ENCODE measurements around the gene PRRT3.
A peak's percentile ranks its signal among the peaks of the same experiment; 100 is the strongest.

PRRT3 gene

DNA sequence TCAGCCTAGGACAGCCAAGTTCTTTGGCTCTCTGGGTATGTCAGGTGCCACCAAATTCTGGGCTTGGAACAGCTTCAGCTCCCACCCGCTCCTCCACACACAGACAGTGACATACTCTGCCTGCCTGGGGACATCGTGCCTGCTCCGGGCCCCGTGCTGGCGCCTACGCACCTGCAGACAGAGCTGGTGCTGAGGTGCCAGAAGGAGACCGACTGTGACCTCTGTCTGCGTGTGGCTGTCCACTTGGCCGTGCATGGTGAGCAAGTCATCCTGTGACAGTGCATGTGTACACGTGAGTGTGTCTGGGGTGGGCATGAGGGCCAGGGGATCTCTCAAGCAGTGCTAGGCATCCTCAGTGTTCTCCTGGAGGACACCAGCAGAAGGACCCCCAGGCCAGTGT is 34.4 kb downstream of the PRRT3 start:
- DNase-seq (ENCODE audit: low spot score): no peak
- TF ChIP-seq, protein P1, sequence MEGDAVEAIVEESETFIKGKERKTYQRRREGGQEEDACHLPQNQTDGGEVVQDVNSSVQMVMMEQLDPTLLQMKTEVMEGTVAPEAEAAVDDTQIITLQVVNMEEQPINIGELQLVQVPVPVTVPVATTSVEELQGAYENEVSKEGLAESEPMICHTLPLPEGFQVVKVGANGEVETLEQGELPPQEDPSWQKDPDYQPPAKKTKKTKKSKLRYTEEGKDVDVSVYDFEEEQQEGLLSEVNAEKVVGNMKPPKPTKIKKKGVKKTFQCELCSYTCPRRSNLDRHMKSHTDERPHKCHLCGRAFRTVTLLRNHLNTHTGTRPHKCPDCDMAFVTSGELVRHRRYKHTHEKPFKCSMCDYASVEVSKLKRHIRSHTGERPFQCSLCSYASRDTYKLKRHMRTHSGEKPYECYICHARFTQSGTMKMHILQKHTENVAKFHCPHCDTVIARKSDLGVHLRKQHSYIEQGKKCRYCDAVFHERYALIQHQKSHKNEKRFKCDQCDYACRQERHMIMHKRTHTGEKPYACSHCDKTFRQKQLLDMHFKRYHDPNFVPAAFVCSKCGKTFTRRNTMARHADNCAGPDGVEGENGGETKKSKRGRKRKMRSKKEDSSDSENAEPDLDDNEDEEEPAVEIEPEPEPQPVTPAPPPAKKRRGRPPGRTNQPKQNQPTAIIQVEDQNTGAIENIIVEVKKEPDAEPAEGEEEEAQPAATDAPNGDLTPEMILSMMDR (IDR thresholded peaks at IDR 0.05; ENCODE audit: extremely low read depth, missing control alignments): no peak

DNA sequence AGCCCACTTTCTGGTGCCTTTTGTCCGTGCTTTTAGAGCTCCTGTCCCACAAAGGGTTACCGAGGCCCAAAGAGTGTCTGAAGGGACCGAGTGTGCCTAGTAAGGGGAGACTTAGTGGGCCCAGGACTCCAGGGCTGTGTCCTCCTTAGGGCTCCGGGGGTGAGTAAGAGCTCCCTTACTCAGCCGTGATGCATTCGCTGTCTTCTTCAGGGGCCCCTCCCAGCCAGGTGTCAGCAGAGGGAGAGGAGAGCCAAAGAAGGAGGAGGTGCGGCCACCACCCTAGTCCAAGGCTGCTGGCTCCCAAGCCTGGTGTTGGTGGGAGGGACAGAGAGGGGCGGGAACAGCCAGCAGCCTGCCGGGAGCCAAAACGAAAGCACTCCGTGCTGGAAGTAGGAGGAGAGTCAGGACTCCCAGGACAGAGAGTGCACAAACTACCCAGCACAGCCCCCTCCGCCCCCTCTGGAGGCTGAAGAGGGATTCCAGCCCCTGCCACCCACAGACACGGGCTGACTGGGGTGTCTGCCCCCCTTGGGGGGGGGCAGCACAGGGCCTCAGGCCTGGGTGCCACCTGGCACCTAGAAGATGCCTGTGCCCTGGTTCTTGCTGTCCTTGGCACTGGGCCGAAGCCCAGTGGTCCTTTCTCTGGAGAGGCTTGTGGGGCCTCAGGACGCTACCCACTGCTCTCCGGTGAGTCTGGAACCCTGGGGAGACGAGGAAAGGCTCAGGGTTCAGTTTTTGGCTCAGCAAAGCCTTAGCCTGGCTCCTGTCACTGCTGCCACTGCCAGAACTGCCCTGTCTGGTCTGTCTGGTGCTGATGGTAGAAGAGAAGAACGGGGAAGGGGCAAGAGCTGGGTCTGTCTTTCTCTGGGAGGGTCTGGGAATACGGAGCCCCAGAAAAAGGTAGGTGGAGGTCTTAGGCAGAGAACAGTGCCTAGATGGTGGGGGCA is 35.2 kb downstream of the PRRT3 start, which contains the start of gene IL17RC:
IL17RC (plus strand) TSS at position 365 of the 947 bp plus-strand sequence; CDS start at position 583, 218 bp downstream.
- TF ChIP-seq, protein P1 (IDR thresholded peaks at IDR 0.05; ENCODE audit: extremely low read depth, missing control alignments): no peak
- DNase-seq (ENCODE audit: low spot score): peak; percentile 34

DNA sequence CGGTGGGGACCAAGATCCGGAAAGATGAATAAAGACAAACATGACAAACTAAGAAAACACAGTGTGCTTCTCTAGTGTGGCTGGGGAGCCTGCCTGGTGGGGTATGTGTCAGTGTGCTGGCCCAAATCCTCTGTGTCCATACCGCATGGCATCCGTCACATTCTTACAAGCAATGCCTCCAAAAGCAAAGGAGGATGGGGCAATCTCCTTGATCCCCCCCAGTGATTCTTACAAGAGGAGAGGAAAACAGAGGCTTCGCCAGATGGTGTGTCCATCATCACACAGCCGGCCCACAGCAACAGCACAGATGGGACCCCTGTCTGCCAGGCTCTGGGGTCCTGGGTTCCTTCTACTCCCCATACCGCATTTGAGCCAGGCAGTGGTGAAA is 35.9 kb downstream of the PRRT3 start:
- DNase-seq (ENCODE audit: low spot score): no peak
- TF ChIP-seq, protein P1 (IDR thresholded peaks at IDR 0.05; ENCODE audit: extremely low read depth, missing control alignments): no peak

DNA sequence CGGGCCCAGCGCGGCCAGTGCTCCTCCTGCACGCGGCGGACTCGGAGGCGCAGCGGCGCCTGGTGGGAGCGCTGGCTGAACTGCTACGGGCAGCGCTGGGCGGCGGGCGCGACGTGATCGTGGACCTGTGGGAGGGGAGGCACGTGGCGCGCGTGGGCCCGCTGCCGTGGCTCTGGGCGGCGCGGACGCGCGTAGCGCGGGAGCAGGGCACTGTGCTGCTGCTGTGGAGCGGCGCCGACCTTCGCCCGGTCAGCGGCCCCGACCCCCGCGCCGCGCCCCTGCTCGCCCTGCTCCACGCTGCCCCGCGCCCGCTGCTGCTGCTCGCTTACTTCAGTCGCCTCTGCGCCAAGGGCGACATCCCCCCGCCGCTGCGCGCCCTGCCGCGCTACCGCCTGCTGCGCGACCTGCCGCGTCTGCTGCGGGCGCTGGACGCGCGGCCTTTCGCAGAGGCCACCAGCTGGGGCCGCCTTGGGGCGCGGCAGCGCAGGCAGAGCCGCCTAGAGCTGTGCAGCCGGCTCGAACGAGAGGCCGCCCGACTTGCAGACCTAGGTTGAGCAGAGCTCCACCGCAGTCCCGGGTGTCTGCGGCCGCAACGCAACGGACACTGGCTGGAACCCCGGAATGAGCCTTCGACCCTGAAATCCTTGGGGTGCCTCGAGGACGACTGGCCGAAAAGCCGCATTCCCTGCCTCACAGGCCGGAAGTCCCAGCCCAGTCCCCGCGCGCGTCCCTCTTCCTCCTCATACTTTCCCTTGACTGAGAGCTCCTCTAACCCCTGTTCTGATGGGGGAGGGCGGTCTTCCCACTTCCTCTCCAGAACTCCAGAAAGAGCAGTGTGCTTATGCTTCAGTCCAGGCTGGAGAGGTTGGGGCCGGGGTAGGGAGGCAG is 36.7 kb downstream of the PRRT3 start:
- TF ChIP-seq, protein P1 (IDR thresholded peaks at IDR 0.05; ENCODE audit: extremely low read depth, missing control alignments): no peak
- peak; percentile 63 for DNase-seq (ENCODE audit: low spot score)

DNA sequence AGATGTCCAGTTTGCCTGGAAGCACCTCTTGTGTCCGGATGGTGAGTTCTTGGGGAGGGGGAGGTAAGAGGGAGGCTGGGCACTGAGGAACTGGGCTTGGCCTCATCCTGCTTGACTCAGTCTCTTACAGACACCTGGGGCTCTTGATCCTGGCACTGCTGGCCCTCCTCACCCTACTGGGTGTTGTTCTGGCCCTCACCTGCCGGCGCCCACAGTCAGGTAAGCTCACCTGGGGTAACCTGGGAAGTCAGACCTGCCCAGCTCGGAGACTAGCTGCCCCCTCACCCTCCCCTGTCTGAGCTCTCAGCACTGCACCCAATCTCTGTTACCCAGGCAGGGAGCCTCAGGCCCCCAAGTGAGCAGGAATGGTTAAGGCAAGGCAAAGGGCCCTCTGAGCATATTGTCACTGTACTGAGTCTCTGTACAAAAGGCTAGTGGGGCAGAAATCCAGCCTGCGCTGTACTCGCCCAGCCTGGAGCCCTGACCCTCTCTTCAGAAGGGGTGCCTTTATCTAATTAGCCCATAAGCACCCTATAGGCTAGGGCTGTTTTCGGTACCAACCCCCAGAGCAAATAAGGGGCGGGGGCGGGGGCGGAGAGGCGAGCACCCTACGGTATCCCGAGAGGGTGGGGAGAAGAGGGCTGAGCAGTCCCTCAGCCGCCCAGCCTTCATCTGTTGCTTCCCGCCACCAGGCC is 37.5 kb downstream of the PRRT3 start:
- peak; percentile 64 for DNase-seq (ENCODE audit: low spot score)
- TF ChIP-seq, protein P1 (IDR thresholded peaks at IDR 0.05; ENCODE audit: extremely low read depth, missing control alignments): no peak

DNA sequence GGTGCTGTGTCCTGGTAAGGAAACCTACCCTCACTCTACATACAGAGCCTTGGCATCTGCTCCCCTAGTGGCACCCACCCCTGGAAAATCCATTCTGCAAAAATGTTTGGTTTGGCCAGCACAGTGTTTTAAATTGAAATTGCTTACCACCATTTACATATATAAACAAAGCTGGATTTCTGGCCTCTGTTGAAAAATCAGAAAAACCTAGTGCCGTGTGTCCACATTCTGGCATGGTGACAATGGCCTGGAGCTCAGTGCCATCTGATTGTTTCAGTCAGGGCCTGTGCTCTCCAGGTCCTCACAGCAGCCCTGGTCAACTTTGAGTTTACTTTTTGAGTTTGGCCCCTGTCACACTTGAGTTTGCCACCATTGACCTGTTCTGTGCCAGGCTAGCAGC is 38.2 kb downstream of the PRRT3 start:
- DNase-seq (ENCODE audit: low spot score): no peak
- TF ChIP-seq, protein P1 (IDR thresholded peaks at IDR 0.05; ENCODE audit: extremely low read depth, missing control alignments): no peak
